GM12801 (cell line): ENCODE results near the gene MTCH1.
A peak's percentile ranks its signal among the peaks of the same experiment; 100 is the strongest.

Experiments
- CTCF ChIP-seq: IDR thresholded peaks from one replicate; pipeline ENCODE4 v1.5.1; 2011; ENCODE audit warnings: control low read depth; ENCODE audit not compliant: insufficient read length; ENCODE audit errors: extremely low read depth

Gene MTCH1

GRCh38 chr6:37020812-37021211 lies 34.8 kb upstream of the MTCH1 start:
- TF ChIP-seq CTCF, result no peak

GRCh38 chr6:37020381-37020780 lies 34.4 kb upstream of the MTCH1 start:
- no peak for TF ChIP-seq CTCF

GRCh38 chr6:37019065-37019450 lies 33.1 kb upstream of the MTCH1 start:
- TF ChIP-seq CTCF, result no peak

- peak; percentile 63 for TF ChIP-seq CTCF
These were observed 32.4 kb upstream of the MTCH1 start for GRCh38 chr6:37018198-37019064.

GRCh38 chr6:37017606-37018197 lies 31.7 kb upstream of the MTCH1 start:
- TF ChIP-seq CTCF, result no peak

GRCh38 chr6:37016995-37017394 lies 31.0 kb upstream of the MTCH1 start:
- no peak for TF ChIP-seq CTCF

GRCh38 chr6:37015532-37015931 lies 29.5 kb upstream of the MTCH1 start:
- no peak for TF ChIP-seq CTCF
